Ascending aorta (tissue), 2 donors: ENCODE measurements around the gene WDR70. TPM values are rescaled to one million over a fixed set of nuclear protein-coding genes. Genes with fewer than 3 reads are reported as not detected.
"Not testable (repeated sequence)": the region's sequence is repeated elsewhere in the genome, so short reads cannot be mapped to it uniquely, and the experiment has no call there.

ENCODE experiments used
- DNase-seq, 2 donors: peaks; one replicate each; pipeline ENCODE4 v3.0.0-alpha.2; 2019; ENCODE audit warnings: low spot score in 2 of 2
- H3K27ac ChIP-seq, 2 donors: fragments of 200-600 bp; sonication (generic); one replicate each; pipeline ENCODE4 v1.5.1; 2016 to 2017; ENCODE audit warnings: mild to moderate bottlenecking in 1 of 2
- H3K27me3 ChIP-seq: fragments of 200-600 bp; sonication (generic); one replicate; pipeline ENCODE4 v1.5.1; 2017
- H3K36me3 ChIP-seq, 2 donors: fragments of 200-600 bp; sonication (generic); one replicate each; pipeline ENCODE4 v1.5.1; 2016
- H3K4me1 ChIP-seq, 2 donors: fragments of 200-600 bp; sonication (generic); one replicate each; pipeline ENCODE4 v1.5.1; 2016 to 2017; ENCODE audit warnings: mild to moderate bottlenecking in 1 of 2
- H3K4me3 ChIP-seq, 2 donors: fragments of 200-600 bp; sonication (generic); one replicate each; pipeline ENCODE4 v1.5.1; 2016 to 2017; ENCODE audit warnings: mild to moderate bottlenecking in 1 of 2
- H3K9me3 ChIP-seq, 2 donors: fragments of 200-600 bp; sonication (generic); one replicate each; pipeline ENCODE4 v1.5.1; 2016
- intact Hi-C: fragments of 100-400 bp; cut with DNase I; formaldehyde crosslinking; loops from one replicate; pipeline ENCODE4 v1.15.1; 2023
- total RNA-seq: library from RNA; depleted of rRNA; stranded (reverse); fragments of >200 nt; gene quantifications from one replicate; pipeline ENCODE4 v1.1.0, GENCODE V29; 2016
- TF ChIP-seq, protein P1 (sequence below), 3 experiments: fragments of 200-600 bp in 2 of 3; fragments of 450-650 bp in 1 of 3; sonication (generic) in 2 of 3; IDR thresholded peaks; one replicate each; pipeline ENCODE4 v1.5.1; 2016 to 2019; ENCODE audit warnings: antibody characterized with exemption in 3 of 3, mild to moderate bottlenecking in 1 of 3, moderate library complexity in 1 of 3

WDR70 gene
- total RNA-seq, 1 donor from 2014 or later: 8.7 TPM

DNA sequence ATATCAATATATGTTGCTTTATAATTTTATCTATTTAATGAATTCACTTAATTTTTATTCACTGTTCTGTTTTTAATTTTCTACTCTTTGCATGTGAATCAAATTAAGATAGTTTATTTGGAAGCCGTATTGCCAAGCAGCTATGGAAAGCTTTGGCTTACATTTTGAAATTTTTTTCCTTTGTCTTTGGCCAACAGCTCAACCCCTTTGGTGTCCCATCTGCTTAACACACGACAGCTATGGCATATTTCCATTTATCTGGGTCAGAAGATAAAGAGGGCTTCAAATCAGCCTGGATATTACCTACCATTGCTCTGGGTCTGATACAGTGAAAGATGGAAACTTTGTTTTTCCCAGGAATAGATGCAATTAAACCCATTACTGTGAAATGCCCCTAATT, 201.0 kb downstream of the WDR70 start:
- TF ChIP-seq, protein P1, sequence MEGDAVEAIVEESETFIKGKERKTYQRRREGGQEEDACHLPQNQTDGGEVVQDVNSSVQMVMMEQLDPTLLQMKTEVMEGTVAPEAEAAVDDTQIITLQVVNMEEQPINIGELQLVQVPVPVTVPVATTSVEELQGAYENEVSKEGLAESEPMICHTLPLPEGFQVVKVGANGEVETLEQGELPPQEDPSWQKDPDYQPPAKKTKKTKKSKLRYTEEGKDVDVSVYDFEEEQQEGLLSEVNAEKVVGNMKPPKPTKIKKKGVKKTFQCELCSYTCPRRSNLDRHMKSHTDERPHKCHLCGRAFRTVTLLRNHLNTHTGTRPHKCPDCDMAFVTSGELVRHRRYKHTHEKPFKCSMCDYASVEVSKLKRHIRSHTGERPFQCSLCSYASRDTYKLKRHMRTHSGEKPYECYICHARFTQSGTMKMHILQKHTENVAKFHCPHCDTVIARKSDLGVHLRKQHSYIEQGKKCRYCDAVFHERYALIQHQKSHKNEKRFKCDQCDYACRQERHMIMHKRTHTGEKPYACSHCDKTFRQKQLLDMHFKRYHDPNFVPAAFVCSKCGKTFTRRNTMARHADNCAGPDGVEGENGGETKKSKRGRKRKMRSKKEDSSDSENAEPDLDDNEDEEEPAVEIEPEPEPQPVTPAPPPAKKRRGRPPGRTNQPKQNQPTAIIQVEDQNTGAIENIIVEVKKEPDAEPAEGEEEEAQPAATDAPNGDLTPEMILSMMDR (IDR thresholded peaks at IDR 0.05): no peak
- no peak overlapping the region for H3K4me3 ChIP-seq
- DNase-seq: no peak
- intact Hi-C loops: no loop called here
- H3K4me1 ChIP-seq: no peaks in the 10 kb centered on the region
- no peak overlapping the region for H3K27ac ChIP-seq
- H3K27me3 ChIP-seq: no peaks in the 10 kb centered on the region
- H3K9me3 ChIP-seq: no peaks in the 10 kb centered on the region
- no peaks in the 10 kb centered on the region for H3K36me3 ChIP-seq

DNA sequence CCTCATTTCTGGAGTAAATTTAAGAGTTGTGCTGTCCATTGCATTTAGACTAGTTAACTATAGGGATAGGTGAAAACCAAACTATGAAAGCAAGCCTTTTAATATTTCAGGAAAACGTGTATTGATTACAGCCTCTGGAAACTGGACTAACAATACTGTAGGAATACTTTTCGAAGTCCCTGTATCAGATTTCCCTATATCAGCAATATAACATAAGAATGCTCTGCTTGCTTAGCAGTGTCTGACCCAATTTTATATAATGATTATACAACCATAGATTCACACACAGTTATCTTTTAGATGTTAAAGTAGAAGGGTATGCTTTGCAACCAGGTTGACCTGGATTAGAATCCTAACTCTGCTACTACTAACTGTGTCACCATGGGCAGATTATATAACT, 203.1 kb downstream of the WDR70 start:
- Histone ChIP-seq H3K4me1 (no peaks in the 10 kb centered on the region), H3K36me3 (no peaks in the 10 kb centered on the region), H3K27me3 (no peaks in the 10 kb centered on the region), H3K27ac (no peak overlapping the region), H3K9me3 (no peaks in the 10 kb centered on the region), H3K4me3 (no peak overlapping the region)
- DNase-seq: no peak
- intact Hi-C loops: no loop called here
- TF ChIP-seq, protein P1 (IDR thresholded peaks at IDR 0.05): no peak

DNA sequence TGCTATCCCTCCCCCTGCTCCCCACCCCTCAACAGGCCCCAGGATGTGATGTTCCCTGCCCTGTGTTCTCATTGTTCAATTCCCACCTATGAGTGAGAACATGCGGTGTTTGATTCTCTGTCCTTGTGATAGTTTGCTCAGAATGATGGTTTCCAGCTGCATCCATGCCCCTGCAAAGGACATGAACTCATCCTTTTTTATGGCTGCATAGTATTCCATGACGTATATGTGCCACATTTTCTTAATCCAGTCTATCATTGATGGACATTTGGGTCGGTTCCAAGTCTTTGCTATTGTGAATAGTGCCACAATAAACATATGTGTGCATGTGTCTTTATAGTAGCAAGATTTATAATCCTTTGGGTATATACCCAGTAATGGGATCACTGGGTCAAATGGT, 214.2 kb downstream of the WDR70 start:
- H3K9me3 ChIP-seq, H3K27ac ChIP-seq, H3K27me3 ChIP-seq, H3K4me3 ChIP-seq, H3K4me1 ChIP-seq, H3K36me3 ChIP-seq, DNase-seq, intact Hi-C loops: not testable (repeated sequence)

DNA sequence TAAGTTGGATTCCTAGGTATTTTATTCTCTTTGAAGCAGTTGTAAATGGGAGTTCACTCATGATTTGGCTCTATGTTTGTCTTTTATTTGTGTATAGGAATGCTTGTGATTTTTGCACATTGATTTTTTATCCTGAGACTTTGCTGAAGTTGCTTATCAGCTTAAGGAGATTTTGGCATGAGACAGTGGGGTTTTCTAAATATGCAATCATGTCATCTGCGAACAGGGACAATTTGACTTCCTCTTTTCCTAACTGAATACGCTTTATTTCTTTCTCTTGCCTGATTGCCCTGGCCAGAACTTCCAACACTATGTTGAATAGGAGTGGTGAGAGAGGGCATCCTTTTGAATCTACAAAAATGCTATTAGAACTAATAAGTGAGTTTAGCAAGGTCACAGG, 215.7 kb downstream of the WDR70 start:
- intact Hi-C loops, H3K36me3 ChIP-seq, H3K9me3 ChIP-seq, DNase-seq, H3K27me3 ChIP-seq, H3K27ac ChIP-seq, H3K4me1 ChIP-seq, H3K4me3 ChIP-seq: not testable (repeated sequence)

DNA sequence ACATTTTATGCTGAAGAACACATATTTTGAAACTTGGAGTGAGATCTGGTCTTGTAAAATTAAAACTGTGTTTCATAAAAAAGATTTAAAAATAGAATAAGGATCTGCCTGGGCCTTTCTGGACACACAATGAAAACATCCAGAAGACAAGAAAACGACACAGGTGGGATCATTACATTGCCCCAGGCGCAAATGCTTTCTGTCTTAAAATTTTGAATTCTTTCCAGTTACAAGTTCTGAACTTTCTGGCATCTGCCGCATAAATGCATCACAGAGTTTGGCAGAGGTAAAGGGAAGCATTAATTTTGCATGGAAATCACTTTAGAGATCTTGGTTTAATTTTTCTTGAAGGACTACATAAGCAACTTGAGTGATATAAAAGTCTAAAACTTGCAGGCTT, 219.6 kb downstream of the WDR70 start:
- Histone ChIP-seq H3K36me3 (peaks cover 0 to 2% of the 10 kb centered on the region in 2 donors), H3K4me1 (no peaks in the 10 kb centered on the region), H3K9me3 (peaks cover 0 to 14% of the 10 kb centered on the region in 2 donors), H3K27ac (no peak overlapping the region), H3K27me3 (no peaks in the 10 kb centered on the region), H3K4me3 (no peak overlapping the region)
- intact Hi-C loops: no loop called here
- TF ChIP-seq, protein P1 (IDR thresholded peaks at IDR 0.05): no peak
- DNase-seq: no peak

DNA sequence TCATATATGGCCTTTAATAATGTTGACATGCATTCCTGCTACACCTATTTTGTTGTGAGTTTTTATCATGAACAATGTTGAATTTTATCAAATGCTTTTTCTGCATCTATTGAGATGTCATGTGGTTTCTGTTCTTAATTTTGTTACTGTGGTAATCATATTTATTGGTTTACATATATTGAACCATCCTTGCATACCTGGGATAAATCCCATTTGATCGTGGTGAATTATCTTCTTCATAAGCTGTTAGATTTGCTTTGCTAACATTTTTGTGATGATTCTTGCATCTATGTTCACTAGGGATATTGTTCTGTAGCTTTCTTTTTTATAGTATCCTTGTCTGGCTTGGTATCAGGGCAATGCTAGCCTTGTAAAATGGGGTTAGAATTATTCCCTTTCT, 222.0 kb downstream of the WDR70 start:
- TF ChIP-seq, protein P1 (IDR thresholded peaks at IDR 0.05): no peak

DNA sequence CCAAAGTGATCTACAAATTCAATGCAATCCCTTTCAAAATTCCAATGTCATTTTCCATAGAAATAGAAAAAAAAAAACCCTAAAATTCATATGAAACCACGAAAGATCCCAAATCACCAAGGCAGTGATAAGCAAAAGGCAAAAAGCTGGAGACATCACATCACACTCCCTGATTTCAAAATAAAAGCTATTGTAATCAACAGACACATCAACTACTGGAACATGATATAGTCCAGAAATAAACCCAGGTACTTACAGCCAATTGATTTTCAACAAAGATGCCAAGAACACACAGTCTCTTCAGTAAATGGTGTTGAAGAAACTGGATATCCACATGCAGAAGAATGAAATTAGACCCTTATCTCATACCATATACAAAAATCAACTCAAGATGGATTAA, 224.0 kb downstream of the WDR70 start:
- intact Hi-C loops: no loop called here
- H3K4me1 ChIP-seq: no peaks in the 10 kb centered on the region
- TF ChIP-seq, protein P1 (IDR thresholded peaks at IDR 0.05): no peak
- no peak overlapping the region for H3K4me3 ChIP-seq
- H3K27me3 ChIP-seq: no peaks in the 10 kb centered on the region
- H3K9me3 ChIP-seq: peaks cover 0 to 14% of the 10 kb centered on the region in 2 donors
- H3K36me3 ChIP-seq: peaks cover 0 to 2% of the 10 kb centered on the region in 2 donors
- DNase-seq: no peak
- H3K27ac ChIP-seq: no peak overlapping the region

More for the DNA sequence above, 222.0 kb downstream of the WDR70 start:
- H3K27me3 ChIP-seq: no peaks in the 10 kb centered on the region
- H3K4me1 ChIP-seq: no peaks in the 10 kb centered on the region
- H3K9me3 ChIP-seq: peaks cover 0 to 14% of the 10 kb centered on the region in 2 donors
- intact Hi-C loops: no loop called here
- no peak overlapping the region for H3K27ac ChIP-seq
- DNase-seq: no peak
- H3K36me3 ChIP-seq: peaks cover 0 to 2% of the 10 kb centered on the region in 2 donors
- no peak overlapping the region for H3K4me3 ChIP-seq
